CD4-positive, alpha-beta T cell treated with Interleukin-15 for 4 hours (primary cell): ENCODE results near the gene ANGPT4.
"Not testable (repeated sequence)": the region's sequence is repeated elsewhere in the genome, so short reads cannot be mapped to it uniquely, and the experiment has no call there.

Experiments
- DNase-seq: peaks from one replicate; pipeline ENCODE4 v3.0.0-alpha.2; 2020; ENCODE audit warnings: low spot score

ANGPT4 gene

DNA sequence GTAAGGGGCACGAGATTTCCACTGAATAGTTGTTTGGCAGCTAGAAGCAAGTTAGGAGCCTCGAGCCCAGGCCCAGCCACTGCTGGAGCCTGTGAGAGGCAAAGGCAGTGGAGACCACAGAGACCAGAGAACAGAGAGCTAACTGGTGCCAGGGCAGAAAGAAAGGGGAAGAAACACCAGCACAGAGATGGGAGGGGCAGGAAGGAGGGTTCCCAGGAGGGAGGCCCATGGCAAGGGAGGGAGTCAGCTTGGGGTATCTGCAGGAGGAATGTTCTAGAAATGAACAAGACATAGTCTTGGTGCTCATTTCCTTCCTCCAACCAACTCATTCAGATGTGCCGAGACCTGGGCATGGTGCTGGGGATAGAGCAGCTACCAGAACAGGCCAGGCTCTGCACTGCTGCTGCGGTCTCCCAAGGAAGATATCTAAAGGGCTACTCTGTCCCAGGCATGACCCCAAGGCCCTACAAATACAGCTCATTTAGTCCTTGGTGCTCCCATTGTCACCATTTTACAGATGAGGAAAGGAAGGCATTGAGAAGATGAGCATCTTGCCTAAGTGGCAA is 10.7 kb downstream of the ANGPT4 start:
- no peak for DNase-seq

DNA sequence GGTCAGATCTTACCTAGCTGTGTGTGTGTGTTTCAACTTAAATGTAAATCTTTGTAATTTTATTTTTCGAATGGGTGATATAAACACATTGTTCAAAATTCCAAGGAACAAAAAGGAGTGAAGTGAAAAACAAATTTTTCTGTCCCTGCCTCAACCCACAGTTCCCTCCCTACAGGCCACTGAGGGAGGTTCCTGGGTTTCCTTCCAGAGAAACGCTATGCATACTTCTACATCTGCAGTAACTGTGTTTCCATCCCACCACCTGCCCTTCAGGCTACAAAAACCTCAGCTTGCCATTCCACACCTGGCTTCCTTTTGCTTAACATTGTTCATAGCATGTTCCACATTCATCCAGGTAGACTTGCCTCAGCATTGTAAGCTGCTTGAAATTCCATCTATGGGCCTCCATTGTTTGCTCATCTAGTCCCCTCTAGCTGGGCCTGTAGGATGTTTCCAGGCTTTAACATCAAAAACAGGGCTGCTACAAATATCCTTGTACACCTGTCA is 12.0 kb downstream of the ANGPT4 start:
- no peak for DNase-seq

DNA sequence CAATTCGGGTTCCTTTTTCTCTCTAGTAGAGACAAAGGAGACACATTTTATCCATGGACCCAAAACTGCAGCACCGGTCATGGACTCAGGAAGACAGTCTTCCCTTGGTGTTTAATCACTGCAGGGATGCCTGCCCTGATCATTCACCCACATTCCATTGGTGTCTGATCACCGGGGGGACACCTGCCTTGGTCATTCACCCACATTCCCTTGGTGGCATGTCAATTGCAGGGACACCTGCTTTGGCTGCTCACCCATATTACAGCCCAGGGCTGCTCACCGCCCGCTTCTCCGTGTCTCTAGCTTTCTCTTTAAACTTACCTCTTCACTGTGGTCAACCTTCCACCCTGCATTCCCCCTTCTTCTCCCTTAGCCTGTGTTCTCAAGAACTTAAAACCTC is 18.7 kb downstream of the ANGPT4 start:
- not testable (repeated sequence) for DNase-seq

DNA sequence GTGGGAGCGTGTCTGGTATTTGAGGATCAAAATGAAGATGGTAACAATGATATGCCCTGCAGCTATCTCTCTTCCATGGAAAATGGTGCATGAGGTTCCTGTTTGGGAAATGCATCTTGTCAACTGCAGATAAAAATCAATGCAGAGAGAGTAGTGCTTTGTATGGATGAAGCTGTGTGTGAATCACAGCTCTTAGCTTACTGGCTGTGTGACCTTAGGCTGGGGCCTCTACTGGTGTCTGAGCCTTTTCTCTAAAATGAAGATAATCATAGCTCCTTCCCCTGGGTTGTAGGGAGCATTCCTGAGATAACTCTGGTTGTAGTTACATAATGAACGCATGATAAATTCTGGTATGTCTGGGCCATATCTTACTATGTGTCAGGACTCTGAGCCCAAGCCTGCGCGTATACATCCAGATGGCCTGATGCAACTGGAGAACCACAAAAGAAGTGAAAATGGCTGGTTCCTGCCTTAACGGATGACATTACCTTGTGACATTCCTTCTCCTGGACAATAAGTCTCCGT is 19.6 kb downstream of the ANGPT4 start:
- no peak for DNase-seq

DNA sequence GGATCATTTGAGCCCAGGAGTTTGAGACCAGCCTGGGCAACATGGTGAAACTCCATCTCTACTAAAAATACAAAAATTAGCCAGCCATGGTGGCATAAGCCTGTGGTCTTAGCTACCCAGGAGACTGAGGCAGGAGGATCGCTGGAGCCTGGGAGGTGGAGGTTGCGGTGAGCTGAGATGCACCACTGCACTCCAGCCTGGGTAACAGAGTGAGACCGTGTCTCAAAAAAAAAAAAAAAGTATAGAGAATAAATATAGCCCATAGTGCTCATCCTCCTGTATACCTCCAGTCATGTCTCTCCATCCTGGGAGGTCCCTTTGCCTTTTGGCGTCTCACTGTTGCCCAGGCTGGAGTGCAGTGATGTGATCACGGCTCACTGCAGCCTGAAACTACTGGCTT is 23.8 kb downstream of the ANGPT4 start:
- DNase-seq, result not testable (repeated sequence)

DNA sequence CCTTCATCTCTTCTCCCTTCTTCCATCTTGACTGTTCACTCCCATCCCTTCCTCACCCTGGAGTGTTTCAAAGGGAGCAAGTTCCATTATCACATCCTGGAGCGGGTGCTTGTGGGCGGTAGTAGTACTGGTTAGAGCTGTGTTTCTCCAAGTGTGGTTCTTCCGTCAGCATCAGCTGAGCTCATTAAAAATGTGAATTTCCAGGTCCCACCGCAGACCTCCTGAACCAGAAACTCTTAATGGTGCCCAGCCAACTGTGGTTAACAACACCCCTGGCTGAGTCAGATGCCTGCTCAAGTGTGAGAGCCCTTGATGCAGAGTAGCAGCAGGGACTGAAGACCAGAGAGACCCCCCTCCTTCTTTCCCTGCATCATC is 24.4 kb downstream of the ANGPT4 start:
- DNase-seq, result no peak

DNA sequence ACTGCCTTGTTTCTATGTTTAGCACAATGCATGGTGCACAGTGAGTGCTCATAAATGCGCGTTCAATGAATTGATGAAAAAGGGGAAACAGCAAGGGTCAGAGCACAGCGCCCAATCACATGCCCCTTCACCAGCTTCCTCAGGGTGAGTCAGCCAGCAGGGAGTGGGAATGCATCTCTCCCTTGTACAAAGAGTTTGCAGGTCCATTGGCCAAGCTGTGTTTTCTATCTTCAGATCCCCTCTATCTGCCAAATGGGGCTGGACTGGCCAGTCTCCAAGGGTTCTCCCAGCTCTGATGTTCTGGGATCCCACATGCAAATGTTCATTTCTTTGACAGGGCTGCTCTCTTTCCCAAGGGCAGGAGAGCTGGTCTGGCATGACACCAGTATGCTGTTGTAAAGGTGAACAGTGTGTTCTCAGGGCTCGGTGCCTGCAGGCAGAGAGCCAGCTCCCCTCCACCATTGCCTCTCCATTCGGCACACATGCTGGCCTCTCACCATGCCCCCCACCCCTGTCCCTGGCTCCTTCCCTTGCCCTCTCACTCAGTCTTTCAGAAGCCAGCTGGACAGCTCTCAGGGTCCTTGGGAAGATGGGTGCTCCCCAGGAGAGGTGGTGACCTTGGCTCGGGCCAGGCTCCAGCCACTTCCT is 25.0 kb downstream of the ANGPT4 start:
- DNase-seq, result no peak

DNA sequence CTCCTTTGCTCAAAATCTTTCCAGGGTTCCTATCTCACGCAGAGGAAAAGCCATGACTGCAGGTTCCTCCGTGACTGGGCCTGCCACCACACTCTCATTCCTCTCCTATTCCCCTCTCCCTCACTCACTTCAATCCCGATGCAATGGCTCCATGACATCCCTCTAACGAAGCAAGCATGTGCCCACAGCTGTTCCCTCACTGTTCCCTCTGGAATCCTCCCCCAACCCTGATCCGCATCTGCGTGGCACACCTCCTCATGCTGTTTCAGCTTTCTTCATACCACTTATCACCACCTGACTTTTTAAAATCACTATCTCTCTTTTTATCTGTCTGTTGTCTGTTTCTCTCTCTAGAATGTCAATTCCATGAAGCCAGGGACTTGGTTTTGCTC is 25.5 kb downstream of the ANGPT4 start:
- DNase-seq, result no peak

DNA sequence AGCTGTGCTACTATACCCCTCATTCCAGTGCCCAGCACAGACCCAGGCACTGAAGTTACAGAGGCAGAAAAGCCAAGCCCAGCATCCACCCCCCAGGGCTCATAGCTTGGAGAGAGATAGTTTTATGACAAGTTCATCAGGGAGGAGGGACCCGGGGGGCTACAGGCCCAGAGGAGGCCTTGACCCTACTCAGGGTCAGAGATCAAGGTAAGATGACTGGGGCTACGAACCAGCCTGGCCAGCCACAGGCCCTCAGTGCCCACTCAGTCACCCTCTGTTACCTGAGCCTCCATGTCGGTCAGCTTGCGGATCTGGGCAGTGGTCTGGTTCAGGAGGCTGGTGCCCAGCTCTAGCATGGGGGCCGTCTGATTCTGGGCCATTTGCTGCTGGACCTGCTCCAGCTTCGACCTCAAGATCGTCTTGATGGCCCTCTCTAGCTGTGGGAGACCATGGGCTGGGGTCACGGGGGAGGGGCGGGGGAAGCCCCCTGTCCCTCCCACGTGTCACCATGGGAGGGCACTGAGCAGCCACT is 26.1 kb downstream of the ANGPT4 start:
- DNase-seq, result no peak

DNA sequence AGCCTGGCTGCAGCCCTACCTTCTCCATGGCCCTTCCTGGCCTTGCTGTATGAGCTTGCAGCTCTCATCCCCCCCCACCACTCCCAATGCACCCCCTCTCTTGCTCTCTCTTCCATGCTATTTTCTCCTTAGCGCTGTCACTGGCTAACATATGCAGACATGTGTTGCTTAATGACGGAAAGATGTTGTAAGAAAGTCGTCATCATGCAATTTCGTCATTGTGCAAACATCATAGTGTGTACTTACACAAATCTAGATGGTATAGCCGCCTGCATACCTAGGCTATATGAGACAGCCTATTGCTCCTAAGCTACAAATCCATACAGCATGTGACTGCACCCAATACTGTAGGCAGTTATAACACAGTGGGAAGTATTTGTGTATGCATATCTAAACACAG is 27.0 kb downstream of the ANGPT4 start:
- no peak for DNase-seq

DNA sequence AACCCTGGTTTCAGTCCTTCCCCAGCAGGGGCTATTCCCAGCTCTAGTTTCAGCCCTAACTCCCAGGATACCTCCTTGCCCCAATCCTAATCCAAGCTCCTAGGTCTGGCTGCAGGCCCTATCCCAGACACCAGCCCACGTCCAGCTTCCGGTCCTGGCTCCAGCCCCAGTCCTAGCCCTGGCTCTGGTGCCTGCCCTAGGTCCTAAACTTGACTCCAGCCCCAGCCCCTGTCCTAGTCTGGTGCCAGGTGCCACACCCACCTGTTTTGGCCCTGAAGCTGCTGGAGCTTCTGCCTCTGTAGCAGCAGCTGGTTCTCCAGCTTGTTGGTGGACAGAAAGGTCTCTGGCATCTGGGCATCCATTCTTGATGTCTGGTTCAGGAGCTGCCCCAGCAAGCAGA is 28.1 kb downstream of the ANGPT4 start:
- no peak for DNase-seq

DNA sequence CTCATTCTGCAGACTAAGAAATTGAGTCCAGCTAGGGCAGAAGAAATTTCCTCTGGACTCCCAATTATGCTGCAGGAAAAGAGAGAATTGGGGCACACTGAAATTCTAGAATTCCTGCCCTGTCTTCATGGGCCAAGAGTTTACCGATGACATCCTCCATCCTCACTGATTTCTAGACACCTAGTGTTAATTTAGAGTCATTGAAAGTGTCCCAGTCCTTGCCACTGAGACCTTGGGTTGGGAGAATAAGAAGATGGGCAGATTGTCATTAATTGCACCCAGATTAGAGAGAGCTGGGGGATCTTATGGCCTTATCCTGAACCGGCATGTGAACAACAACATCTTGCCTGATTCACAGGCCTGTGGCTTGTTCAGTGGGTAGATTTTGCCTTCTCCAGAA is 29.0 kb downstream of the ANGPT4 start:
- DNase-seq, result no peak

DNA sequence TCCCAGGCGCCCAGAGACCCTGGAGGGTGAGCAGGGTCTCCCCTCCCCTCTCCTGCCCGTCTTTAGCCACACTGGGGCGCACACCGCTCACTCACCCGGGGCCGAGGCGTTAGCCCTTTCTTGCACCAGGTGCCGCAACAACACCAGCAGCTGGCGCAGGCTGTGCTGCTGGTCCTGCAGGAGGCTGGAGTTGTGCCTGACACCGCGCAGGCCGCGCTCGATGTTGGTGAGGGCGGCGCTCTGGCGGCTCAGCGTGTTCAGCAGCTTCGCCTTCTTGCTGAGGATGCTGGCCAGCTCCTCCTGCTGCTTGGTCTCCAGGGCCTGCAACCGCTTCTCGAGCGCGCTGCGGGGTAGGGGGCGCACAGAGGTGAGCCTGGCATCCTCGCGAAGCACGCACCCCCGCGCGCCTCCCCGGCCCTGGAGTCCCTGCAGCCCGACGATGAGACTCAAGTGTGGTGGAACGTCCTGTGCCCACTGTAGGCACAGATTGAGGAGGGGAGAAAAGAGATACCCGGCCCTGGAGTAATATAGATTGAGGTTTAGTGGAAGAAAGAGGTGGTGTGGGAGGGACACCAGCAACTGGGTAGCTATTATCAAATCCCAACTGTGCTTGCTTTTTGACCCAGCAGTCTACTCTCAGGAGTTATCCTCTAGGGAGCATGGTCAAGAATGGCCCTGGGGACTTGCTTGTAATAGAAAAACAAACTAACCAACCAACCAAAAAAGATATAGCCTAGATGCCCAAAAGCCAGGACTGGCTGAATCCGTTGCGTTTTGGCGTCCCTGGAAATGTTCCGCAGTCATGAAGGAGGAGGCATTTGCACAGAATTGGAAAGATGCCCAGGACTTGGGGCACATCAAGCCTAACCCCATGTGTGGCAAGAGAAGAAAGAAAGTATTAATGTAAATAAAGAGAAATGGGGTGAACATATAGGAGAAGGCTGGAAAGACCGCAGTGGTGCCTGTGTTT is 30.9 kb downstream of the ANGPT4 start:
- no peak for DNase-seq

DNA sequence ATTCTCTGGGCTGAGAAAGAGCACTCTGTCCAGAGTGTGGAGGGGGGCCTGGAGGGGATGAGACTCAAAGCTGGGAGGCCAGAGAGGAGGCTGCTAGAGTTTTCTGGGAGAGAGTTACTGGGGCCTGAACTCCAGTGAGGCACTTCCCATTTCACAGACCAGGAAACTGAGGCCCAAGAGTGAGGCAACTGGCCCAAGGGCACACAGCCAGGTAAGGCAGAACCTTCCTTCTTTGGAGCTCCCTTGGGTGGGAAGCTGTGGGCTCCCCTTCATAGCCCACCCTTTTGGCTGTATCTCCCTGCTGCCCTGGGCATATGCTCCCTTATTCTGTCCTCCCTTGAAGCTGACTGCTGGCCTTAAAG is 34.4 kb downstream of the ANGPT4 start:
- no peak for DNase-seq

DNA sequence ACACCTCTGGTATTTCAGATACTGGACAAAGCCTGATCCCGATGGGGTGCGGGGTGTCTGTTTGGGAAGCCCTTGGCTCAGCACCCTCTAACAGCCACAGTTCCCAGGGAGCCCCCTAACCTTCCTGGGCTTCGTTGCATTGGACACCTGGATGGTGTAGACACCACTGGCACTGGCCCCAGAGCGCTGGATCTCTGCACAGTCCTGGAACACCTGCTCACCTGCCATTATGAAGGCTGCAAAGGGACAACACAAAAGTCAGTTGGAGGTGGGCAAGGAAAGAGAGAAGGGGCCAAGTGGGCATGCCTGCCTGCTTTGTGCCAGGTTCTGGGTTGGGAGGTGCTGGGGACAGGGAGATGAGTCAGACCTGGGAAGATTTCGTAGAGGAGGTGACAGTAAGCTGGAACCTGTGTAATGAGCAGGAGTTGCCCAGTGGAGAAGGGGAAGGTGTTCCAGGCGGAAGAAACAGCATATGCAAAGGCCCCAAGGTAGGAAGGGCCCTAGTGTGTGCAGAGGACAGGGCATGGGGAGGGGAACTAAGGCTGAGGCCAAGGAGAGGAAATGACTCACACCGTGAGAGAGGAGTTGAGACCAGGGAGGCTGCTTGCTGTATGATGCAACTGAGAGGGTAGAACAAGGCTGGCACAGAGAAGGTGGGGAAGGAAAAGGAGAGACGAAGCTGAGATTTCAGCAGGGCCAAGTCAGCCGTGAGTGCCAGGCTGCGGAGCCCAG is 34.9 kb downstream of the ANGPT4 start:
- DNase-seq, result peak; percentile 7

DNA sequence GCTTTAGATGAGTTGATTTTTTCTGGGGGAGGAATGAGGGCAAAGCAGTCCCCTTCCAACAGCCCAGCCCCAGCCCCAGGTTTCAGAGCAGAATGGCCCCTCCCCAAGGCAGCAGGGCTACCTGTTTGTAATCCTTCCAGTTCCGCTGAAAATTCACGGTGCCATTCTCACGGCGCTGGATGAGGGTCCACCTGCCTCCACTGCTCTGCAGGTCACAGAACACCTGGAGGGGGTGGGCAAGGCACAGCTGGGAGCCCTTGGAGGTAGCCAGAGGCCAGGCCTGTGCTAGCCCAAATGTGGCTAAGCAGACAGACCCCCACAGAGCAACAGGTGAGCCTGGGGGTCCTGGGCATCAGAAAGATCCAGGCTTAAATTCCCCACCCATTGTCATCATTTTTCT is 36.5 kb downstream of the ANGPT4 start:
- no peak for DNase-seq

DNA sequence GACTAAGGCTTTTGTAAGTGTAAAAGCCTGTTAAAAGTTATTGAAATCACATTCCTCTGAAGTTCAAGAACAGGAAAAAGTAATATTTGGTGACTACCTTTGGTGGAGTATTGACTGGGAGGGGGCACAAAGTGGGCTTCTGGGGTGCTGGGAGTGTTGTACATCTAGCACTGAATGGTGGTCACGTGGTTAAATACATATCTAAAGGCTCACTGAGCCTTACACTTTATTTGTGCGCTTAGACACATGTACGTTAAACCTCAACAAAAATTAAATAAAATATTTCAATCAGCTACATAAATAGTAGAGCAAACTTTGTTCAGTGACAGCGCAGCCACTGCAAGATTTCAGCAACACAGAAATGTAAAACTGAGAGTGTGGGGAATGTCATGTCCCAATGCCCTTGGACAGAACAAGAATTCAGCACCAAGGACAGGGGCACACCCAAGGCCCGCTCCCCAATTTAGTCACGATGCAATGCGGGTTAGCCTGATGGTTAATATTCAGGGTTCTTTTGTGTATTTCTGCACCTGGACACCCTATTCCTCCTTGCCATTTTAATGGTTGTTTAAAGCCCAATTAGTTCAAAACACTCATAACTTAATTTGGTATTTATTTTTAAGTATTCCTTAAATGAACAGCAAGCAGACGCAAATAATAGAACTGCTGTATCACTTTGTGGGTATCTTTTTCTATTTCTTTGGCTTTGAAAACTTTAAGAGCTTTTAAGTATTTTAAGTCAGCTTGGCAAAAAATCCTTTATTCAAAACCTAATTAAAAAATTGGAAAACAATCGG is 37.4 kb downstream of the ANGPT4 start:
- DNase-seq, result peak; percentile 6

DNA sequence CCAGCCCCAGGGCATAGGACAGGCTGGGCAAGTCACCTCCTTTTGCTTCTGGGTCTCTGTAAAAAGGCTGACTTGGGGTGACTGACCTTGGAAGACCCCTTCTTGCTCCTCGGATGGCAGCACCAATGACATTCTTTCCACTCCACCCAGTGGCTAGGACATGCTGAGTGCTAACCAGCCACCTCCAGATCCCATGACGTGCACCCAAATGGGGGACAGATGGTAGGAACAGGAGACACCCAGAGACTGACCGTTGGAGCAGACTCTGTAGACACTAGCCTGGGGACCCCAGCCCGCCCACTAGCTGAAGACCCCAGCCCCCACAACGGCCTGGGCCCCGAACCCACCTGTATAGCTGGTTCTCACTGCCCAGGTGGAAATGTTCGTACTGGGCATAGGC is 38.3 kb downstream of the ANGPT4 start:
- no peak for DNase-seq

DNA sequence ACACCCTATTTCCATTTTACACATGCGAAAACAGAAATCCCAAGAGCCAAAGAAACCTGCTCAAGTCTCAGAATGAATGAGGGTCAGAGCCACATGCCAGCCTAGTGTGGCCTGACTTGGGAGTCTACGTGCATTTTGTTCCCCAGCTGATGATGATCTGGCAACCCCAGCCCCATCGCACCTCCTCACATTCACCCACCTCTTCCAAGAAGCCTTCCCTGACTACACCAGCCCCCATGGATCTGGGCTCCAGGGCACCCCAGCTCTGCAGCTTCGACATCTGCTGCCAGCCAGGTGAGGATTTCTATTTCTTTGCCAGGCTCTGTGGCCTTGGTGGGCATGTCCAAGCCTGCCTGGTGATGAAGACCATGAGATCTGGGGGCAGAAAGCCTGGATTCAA is 41.0 kb downstream of the ANGPT4 start:
- DNase-seq, result no peak

DNA sequence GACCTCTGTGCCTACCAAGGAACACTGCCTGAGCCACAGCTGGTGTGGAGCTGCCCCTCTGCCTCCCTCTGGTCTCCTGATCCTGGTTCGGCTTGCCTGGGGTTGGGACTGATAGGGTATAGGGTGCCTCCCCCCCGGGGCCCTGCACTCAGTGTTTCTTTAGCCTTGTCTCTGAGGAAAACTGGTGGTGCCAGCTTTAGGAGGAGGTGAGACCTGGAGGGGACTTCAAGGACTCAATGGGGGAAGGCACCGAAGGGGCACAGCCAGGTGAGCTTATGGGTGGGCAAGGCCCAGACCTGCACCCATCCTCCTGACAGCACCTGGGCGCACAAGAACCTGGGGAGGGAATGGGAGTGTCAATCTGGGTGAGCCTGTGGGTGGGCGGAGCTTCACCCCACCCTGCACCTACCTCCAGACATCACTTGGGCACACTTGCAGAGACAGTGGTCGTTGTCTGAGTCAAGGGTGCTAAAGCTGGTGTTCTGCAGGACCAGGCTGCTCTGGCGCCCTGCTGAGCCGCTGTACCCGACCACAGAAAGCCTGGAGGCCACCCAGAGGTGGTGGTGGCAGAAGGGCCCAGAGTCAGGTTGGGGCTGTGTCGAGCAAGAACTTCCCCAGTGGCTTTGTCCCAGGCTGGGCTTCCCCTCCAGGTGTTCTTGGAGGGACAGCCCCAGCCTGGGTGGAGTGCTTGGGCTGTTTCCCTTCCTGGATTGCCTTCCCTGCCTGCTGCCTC is 42.1 kb downstream of the ANGPT4 start:
- no peak for DNase-seq
